Measurements from ENCODE around the gene SLCO3A1.

SLCO3A1 gene

DNA sequence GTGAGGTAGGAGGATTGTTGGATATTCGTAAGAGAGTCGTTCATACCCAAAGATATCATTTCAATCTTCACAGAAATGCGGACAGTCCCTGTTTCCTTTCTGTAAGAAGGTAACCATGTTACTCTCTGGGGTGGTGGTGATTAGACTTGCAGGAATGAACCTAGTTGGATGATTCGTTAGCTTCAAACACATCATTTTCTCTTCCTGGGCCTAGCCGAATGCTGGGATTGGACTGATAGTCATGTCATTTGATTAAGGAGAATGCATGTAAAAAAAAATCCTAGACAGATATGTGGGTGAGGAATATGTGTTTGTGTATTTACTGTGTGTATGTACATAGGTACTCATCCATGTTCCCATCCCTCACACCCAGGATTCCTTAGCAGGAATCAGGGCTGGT lies 12.4 kb downstream of the SLCO3A1 start:
- TF ChIP-seq, protein P1, sequence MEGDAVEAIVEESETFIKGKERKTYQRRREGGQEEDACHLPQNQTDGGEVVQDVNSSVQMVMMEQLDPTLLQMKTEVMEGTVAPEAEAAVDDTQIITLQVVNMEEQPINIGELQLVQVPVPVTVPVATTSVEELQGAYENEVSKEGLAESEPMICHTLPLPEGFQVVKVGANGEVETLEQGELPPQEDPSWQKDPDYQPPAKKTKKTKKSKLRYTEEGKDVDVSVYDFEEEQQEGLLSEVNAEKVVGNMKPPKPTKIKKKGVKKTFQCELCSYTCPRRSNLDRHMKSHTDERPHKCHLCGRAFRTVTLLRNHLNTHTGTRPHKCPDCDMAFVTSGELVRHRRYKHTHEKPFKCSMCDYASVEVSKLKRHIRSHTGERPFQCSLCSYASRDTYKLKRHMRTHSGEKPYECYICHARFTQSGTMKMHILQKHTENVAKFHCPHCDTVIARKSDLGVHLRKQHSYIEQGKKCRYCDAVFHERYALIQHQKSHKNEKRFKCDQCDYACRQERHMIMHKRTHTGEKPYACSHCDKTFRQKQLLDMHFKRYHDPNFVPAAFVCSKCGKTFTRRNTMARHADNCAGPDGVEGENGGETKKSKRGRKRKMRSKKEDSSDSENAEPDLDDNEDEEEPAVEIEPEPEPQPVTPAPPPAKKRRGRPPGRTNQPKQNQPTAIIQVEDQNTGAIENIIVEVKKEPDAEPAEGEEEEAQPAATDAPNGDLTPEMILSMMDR (IDR thresholded peaks at IDR 0.05; ENCODE audit: low read depth, low read length) = no peak
- DNase-seq (ENCODE audit: extremely low read depth, low read depth) = no peak

DNA sequence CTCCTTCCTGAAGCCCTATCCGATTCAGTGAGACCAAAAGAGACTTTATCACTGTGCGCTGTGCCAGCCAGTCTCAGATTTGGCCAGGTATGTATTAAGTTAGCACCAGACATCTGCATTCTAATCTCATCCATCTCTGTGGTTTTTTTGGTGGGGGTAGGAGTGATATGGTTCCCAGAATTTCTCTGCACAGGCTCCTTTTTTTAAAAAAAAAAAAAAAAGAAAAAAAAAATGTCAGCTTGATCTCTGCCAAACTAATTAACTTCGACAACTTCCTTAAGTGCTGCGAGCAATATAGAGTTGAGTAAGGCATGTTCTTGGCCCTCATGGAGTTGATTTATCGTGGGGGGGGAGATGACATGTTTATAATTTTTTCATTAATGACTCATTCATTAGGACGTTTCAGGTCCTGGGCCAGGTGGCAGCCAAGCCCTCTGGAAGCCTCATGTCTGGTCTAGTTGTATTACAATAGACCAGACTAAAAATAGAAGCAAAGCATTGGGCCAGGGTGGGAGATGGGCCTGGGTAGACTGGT lies 12.9 kb downstream of the SLCO3A1 start:
- no peak for DNase-seq (ENCODE audit: extremely low read depth, low read depth)
- TF ChIP-seq, protein P1 (IDR thresholded peaks at IDR 0.05; ENCODE audit: low read depth, low read length) = no peak

DNA sequence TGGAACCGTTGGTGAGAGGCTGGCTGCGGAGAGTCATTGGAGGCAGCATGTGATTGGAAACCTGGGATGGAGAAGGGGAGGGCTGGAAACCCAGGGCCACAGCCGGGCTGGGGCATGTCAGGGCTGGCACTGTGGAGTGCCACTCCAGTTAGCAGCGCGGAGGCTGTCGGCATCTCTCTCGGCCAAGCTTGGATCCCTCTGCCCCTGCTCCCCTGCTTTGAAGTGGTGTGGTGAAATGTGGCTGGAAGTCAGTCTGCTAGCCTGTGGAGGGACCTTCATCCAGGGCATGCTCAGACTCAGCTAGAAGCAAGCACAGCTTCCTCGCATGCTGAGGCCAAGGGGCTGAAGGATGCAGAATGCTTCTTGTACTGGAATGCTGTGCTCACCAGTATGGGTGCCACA lies 13.5 kb downstream of the SLCO3A1 start:
- DNase-seq (ENCODE audit: extremely low read depth, low read depth) = no peak
- TF ChIP-seq, protein P1 (IDR thresholded peaks at IDR 0.05; ENCODE audit: low read depth, low read length) = no peak

DNA sequence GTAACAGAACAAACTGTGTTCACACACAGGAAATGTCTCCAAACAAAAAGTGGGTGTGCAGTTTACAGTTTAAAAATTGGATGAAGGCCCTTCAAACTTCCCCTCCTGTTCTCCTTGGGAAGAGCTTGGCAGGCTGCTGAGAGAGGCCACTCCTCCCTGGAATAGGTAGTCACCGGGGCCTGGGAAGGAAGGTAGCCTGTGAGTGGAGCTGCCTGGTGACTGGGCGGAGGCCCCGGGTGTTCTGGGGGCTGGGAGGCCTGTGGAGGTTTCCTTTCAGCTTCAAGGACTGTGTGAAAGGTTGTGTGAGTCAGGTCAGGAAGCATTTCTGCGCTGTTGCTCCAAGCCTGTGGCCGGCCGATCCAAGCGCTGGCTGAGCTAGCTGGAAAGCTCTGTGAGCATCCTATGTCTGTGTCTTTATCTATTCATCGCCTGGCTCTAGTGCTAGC lies 14.1 kb downstream of the SLCO3A1 start:
- peak; percentile 57 for DNase-seq (ENCODE audit: extremely low read depth, low read depth)
- TF ChIP-seq, protein P1 (IDR thresholded peaks at IDR 0.05; ENCODE audit: low read depth, low read length) = no peak

DNA sequence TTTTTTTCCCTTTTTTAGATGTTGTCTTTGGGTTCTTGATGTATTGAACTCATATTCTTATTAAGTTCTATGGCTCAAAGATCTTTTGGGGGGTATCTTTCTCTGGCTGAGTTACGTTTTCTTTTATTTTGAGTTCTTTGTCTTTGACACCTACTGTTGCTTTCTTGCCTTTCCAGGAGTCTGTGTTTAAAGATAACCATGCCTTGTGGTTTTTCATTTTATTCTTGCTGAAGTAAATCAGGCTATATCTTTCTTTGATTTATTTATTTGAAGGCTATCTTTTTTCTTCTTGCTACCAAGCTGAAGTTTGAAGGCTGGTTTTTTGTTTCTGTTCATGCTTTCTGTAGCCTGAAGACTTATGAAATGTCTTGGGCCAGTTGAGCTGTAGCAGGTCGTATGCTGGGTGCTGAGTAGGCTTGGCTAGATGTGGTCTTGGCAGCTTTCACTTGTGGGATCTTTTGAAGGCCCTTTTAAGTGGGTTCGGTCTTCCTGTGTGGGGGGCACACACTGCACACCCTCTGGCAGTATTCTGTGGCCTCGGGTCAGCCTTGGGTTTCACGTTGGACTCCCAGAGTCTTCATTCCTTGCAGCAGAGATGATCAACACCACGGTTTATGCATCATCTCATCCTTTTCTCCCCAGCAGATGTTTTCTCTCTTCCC lies 17.5 kb downstream of the SLCO3A1 start:
- no peak for DNase-seq (ENCODE audit: extremely low read depth, low read depth)
- TF ChIP-seq, protein P1 (IDR thresholded peaks at IDR 0.05; ENCODE audit: low read depth, low read length) = no peak

DNA sequence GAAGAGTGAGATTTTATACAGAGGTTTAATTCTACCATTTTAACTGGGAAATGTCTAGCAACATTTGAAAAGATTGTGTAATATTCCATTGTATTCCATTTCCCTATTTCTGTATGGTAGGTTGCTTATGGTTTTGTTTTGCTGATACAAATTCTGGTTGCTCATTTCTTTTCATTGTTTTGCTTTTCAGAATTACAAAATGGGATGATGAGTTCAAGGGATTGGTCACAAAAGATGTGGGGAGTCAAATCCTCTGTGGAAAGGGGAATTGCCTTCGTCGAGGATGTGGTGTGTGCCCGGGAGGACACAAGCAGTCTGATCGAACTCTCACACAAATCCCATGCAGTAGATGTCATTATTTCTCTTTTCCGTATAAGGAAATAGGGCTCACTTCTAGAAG lies 18.3 kb downstream of the SLCO3A1 start:
- TF ChIP-seq, protein P1 (IDR thresholded peaks at IDR 0.05; ENCODE audit: low read depth, low read length) = no peak
- DNase-seq (ENCODE audit: extremely low read depth, low read depth) = no peak

DNA sequence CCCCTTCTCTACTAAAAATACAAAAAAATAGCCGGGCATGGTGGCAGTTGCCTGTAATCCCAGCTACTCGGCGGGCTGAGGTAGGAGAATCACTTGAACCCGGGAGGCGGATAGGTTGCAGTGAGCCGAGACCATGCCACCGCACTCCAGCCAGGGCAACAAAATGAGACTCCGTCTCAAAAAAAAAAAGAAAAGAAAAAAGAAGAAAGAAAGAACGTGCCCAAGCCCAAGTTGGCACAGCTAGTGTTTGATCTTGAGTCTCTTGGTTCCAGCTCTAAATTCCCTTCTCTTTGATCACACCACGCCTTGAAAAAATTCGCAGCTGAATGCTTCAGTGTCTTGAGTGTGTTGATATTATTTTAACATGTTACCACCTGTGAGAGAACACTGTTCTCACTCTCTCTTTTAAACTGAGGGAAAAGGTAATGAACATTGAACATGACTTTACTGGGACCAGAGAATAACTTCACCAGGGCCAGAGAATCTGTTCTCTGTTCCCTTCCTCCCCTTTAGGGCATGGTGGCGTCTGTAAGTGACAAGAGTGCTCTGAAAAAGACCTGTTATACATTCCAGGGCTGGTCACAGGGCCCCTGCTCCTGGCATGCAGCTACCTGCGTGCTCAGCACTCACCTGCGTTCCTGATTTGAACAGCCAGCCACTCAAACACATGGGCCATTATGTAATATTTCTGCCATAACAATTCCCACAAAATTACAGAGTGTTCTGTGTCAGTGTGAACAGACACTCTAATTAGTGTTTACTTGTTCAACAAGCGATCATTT lies 19.0 kb downstream of the SLCO3A1 start:
- TF ChIP-seq, protein P1 (IDR thresholded peaks at IDR 0.05; ENCODE audit: low read depth, low read length) = no peak
- DNase-seq (ENCODE audit: extremely low read depth, low read depth) = no peak

All from AG09319 (cell line).